Coronary artery (tissue), 2 donors: Measurements from ENCODE around the gene FPR3.

Source experiments
- DNase-seq: peaks from one replicate; pipeline ENCODE4 v3.0.0-alpha.2; 2017; ENCODE audit warnings: low spot score
- H3K27ac ChIP-seq, 2 donors: fragments of 200-600 bp; sonication (generic); one replicate each; pipeline ENCODE4 v1.5.1; 2016 to 2019
- H3K4me3 ChIP-seq: fragments of 200-600 bp; sonication (generic); 2 replicates; pipeline ENCODE4 v1.5.1; 2016; ENCODE audit warnings: mild to moderate bottlenecking, moderate library complexity
- CTCF ChIP-seq: fragments of 200-600 bp; sonication (generic); IDR thresholded peaks from one replicate; pipeline ENCODE4 v1.5.1; 2019; ENCODE audit warnings: antibody characterized with exemption

Gene FPR3

DNA sequence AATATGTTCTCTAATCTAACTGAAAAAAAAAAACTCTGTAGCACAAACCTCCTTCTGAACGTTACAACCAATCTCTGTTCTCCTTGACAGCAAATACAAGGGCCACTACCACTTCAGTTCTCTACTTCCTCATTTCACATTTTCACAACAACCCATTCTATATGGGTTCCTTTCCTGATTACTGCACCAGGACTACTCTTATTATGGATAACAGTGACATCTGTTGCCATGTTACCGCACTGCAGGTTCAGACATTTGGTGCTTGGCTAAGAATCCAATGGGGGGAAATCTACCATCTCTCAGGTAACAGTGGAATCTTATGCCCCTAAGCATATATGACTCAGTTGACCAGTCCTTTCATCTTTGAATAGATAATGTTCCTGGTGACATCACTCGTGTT, 11.6 kb upstream of the FPR3 start:
- Histone ChIP-seq H3K4me3 (no peak overlapping the region), H3K27ac (peak overlapping the region in 1 of 2 donors; percentile 71)
- no peak for TF ChIP-seq CTCF
- no peak for DNase-seq

DNA sequence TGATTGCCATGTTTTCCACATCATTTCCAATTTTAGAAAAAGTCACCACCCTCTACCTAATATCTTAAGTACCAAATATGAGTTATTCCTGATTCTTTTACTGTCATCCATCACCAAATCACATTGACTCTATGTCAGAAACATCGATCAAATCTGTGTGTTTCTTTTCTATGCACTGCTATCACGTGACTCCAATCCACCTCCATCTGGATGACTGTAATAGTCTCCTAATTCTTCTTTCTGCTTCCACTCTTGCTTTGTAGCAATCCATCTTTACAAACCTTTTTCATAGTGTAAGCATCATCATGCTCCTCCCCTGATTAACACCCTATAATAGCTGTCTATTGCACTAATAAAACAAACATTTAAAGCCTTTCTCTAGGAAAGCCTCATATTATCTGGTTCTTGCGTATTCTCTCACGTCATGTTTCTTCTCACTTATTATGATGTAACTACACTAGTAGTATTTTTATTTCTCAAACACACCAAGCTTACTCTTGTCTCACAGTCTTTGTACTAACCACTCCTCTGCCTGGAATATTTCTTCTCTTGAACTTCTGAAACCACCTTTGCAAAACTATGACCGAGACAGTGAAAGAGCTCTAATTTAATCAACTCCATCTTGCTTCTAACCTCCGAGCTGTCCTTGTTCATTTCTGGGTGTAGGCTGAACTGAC, 10.7 kb upstream of the FPR3 start:
- peak overlapping the region in 1 of 2 donors; percentile 71 for H3K27ac ChIP-seq
- no peak overlapping the region for H3K4me3 ChIP-seq
- no peak for TF ChIP-seq CTCF
- no peak for DNase-seq

DNA sequence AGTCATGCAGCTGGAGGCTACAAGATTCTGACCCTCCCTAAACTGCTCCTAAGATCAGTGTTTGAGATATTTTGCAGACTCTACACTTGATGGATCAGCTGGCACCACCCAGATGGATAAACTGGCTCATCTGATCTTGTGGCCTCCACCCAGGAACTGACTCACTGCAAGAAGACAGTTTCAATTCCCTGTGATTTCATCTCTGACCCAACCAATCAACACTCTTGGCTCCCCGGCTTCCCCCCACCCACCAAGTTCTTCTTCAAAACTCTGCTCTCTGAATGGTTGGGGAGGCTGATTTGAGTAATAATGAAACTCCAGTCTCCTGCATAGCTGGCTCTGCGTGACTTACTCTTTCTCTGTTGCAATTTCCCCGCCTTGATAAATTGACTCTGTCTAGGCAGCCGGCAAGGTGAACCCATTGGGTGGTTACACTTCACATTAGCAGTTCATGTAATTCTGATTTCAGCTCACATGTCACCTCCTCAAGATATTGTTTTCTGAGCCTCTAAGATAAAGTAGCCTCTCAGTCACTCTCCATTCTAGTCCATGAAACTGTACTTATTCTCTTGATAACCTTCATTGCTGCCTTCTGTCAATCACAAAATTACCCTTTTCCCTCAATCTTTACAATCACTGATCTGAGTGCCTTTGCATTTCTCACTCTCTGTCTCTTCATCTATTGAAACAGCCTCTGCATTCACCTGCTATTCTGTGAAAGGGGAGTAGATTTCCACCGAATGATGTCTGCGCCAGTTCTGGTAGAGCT, 9.9 kb upstream of the FPR3 start:
- DNase-seq: peak; percentile 82
- Histone ChIP-seq H3K4me3 (no peak overlapping the region), H3K27ac (peak overlapping the region in 1 of 2 donors; percentile 71)
- no peak for TF ChIP-seq CTCF

DNA sequence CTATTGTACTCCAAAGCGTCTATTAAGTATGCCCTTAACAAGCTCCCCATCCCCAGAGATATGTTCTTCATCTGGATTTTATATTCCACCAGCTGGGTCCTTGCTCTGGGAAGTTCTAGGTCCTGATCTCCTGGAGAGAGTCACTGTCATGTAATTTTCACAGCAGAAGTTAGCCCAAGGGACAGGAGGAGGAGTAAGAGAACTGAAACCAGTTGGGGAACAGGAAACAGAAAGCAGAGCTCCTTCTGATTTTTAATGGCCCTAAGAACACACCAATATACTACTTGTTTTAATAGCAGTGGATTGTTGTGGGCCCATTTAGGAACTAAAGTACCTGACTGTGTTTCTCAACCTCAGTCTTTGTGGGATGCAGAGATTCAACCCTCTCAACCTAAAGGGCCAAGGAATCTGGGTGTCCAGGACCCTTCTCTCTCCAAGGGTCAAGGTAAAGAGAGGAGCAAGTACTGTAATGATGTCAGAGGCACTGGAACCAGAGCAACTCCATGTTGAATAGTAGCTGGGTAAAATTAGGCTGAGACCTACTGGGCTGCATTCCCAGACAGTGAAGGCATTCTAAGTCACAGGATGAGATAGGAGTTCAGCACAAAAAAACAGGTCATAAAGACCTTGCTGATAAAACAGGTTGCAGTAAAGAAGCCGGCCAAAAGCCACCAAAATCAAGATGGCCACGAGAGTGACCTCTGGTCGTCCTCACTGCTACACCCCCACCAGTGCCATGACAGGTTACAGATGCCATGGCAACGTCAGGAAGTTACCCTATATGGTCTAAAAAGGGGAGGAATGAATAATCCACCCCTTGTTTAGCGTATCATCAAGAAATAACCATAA, 8.1 kb upstream of the FPR3 start:
- H3K27ac ChIP-seq: peak overlapping the region in 1 of 2 donors; percentile 54
- H3K4me3 ChIP-seq: no peak overlapping the region
- DNase-seq: no peak

GRCh38 chr19:51788029-51788428, 6.9 kb upstream of the FPR3 start:
- TF ChIP-seq CTCF: no peak
- DNase-seq: no peak
- H3K4me3 ChIP-seq: no peak overlapping the region
- H3K27ac ChIP-seq: no peak overlapping the region

More for the DNA sequence above, 8.1 kb upstream of the FPR3 start:
- TF ChIP-seq CTCF: no peak

DNA sequence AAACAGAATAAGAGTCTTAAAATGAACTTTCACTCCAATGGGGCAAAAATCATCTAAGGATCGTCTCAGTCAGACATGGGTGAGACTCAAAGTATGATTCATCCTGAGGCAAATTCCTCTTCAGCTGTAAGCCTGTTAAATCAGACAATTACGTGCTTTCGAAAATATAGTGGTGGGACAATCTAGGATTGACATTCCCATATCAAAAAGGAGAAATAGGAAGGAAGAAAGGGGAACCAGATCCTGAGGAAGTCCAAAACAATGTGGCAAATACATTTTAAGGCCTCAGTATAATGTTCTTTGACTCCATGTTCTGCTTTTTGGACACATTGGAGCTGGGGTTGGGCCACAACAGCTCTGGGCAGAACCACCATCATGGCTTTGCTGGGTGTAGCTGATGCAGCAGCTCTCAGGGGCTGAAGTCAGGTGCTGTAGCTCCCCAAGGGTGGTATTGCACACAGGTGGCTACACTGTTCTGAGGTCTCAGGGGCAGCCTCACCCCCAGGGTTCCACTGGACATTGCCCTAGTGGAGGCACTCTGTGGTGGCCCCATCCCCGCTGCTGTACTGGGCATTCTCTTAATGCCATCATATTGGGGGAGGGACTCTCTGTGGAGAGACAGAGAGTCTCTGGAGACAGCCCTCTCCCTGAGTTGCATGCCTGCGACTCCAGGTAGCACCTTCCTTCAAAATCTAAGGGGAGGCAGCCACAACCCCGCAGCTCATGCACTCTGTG, 5.7 kb upstream of the FPR3 start:
- DNase-seq: no peak
- TF ChIP-seq CTCF: no peak
- Histone ChIP-seq H3K27ac (peak overlapping the region in 1 of 2 donors; percentile 74), H3K4me3 (no peak overlapping the region)
